IMR-90 (cell line): ENCODE results near the gene PLCL2. TPM values are rescaled to one million over a fixed set of nuclear protein-coding genes. Genes with fewer than 3 reads are reported as not detected.

Experiments
- ATAC-seq: fragments of 200-7000 bp; cut with Tn5 transposase; 2 replicates; pipeline ENCODE4 v1.9.1; 2020; ENCODE audit warnings: low read depth, mild to moderate bottlenecking, moderate library complexity
- BruUV-seq: library from RNA; stranded (reverse); fragments of 400-500 nt; replicated peaks from 2 replicates; lab custom pipeline; 2021; lab: Mats Ljungman, UMichigan
- CTCF ChIA-PET: fragments of 300-600 bp; formaldehyde crosslinking; extraction: SDS; loops from one replicate; lab custom pipeline; 2021; ENCODE audit warnings: antibody characterized with exemption; lab: Yijun Ruan, JAX
- POLR2A ChIA-PET: fragments of 300-600 bp; sonication (Branson Sonifier 250); formaldehyde crosslinking; loops from one replicate; lab custom pipeline; 2022; ENCODE audit warnings: antibody characterized with exemption; ENCODE audit not compliant: unreplicated experiment; lab: Charles Lee
- DNase-seq: peaks from one replicate; pipeline ENCODE4 v3.0.0; 2013
- H2AFZ ChIP-seq: replicated peaks from 2 replicates; pipeline ENCODE3; 2013; ENCODE audit warnings: low read length, mild to moderate bottlenecking; ENCODE audit not compliant: poor library complexity
- H2AK5ac ChIP-seq: 2 replicates; pipeline ENCODE4 v1.6.1; 2013; ENCODE audit warnings: low read depth, low read length, inconsistent platforms
- H2AK9ac ChIP-seq: replicated peaks from 2 replicates; pipeline ENCODE3; 2013; ENCODE audit warnings: mild to moderate bottlenecking, low read depth, low read length, moderate library complexity; ENCODE audit not compliant: poor library complexity
- H2BK120ac ChIP-seq: 2 replicates; pipeline ENCODE4 v1.6.1; 2013; ENCODE audit warnings: low read depth, low read length, inconsistent platforms
- H2BK15ac ChIP-seq: 3 replicates; pipeline ENCODE4 v1.6.1; 2013; ENCODE audit warnings: low read depth, low read length, inconsistent platforms
- H2BK20ac ChIP-seq: 2 replicates; pipeline ENCODE4 v1.6.1; 2013; ENCODE audit warnings: low read depth, mild to moderate bottlenecking, inconsistent platforms, low read length, moderate library complexity
- H2BK5ac ChIP-seq: 2 replicates; pipeline ENCODE4 v1.6.1; 2013; ENCODE audit warnings: mild to moderate bottlenecking, low read depth, low read length, inconsistent platforms; ENCODE audit not compliant: poor library complexity, severe bottlenecking
- H3K14ac ChIP-seq: replicated peaks from 2 replicates; pipeline ENCODE4 v1.6.1; 2013; ENCODE audit warnings: low read depth, low read length, inconsistent platforms
- H3K18ac ChIP-seq: 2 replicates; pipeline ENCODE4 v1.6.1; 2013; ENCODE audit warnings: low read depth, low read length, control low read depth
- H3K23ac ChIP-seq: 2 replicates; pipeline ENCODE4 v1.6.1; 2013; ENCODE audit warnings: low read depth, low read length, inconsistent platforms
- H3K27ac ChIP-seq: 2 replicates; pipeline ENCODE4 v1.5.1; 2013; ENCODE audit warnings: mild to moderate bottlenecking, control low read depth, low read length; ENCODE audit not compliant: insufficient read depth
- H3K27me3 ChIP-seq: 2 replicates; pipeline ENCODE4 v1.6.1; 2013; ENCODE audit warnings: low read length; ENCODE audit not compliant: control insufficient read depth, insufficient read depth
- H3K36me3 ChIP-seq: 2 replicates; pipeline ENCODE4 v1.6.1; 2013; ENCODE audit warnings: low read length, mixed read lengths; ENCODE audit not compliant: control insufficient read depth, insufficient read depth
- H3K4ac ChIP-seq: 2 replicates; pipeline ENCODE4 v1.6.1; 2013; ENCODE audit warnings: low read depth, low read length, inconsistent platforms
- H3K4me1 ChIP-seq: 2 replicates; pipeline ENCODE4 v1.6.1; 2013; ENCODE audit warnings: low read length, mixed read lengths; ENCODE audit not compliant: control insufficient read depth, insufficient read depth
- H3K4me2 ChIP-seq: 2 replicates; pipeline ENCODE4 v1.6.1; 2013; ENCODE audit warnings: low read depth, mild to moderate bottlenecking, control low read depth, low read length, moderate library complexity
- H3K4me3 ChIP-seq: 2 replicates; pipeline ENCODE4 v1.5.1; 2013; ENCODE audit warnings: low read depth, mild to moderate bottlenecking, control low read depth, low read length, moderate library complexity; ENCODE audit not compliant: insufficient read depth
- H3K56ac ChIP-seq: 2 replicates; pipeline ENCODE4 v1.6.1; 2013; ENCODE audit warnings: low read length, inconsistent platforms; ENCODE audit not compliant: insufficient read depth; ENCODE audit errors: extremely low read depth
- H3K79me1 ChIP-seq, 2 experiments: 2 replicates each; pipeline ENCODE4 v1.6.1; 2013; ENCODE audit warnings: low read length in 2 of 2, inconsistent platforms in 1 of 2, low read depth in 1 of 2
- H3K9ac ChIP-seq: 2 replicates; pipeline ENCODE4 v1.6.1; 2013; ENCODE audit warnings: low read depth, low read length, control low read depth
- H3K9me1 ChIP-seq: 2 replicates; pipeline ENCODE4 v1.6.1; 2013; ENCODE audit warnings: low read length, inconsistent platforms; ENCODE audit not compliant: insufficient read depth
- H3K9me3 ChIP-seq: 2 replicates; pipeline ENCODE4 v1.6.1; 2013; ENCODE audit warnings: low read length; ENCODE audit not compliant: control insufficient read depth, insufficient read depth
- H4K20me1 ChIP-seq: 2 replicates; pipeline ENCODE4 v1.6.1; 2013; ENCODE audit warnings: low read length, inconsistent platforms; ENCODE audit not compliant: insufficient read depth
- H4K5ac ChIP-seq: 2 replicates; pipeline ENCODE4 v1.6.1; 2013; ENCODE audit warnings: mild to moderate bottlenecking, low read depth, low read length, control low read depth
- H4K8ac ChIP-seq, 2 experiments: 2 replicates each; pipeline ENCODE4 v1.6.1; 2013; ENCODE audit warnings: low read depth in 2 of 2, low read length in 2 of 2, control low read depth in 1 of 2, inconsistent platforms in 1 of 2
- H4K91ac ChIP-seq: 2 replicates; pipeline ENCODE4 v1.6.1; 2013; ENCODE audit warnings: low read depth, low read length, inconsistent platforms; ENCODE audit not compliant: insufficient read depth
- CEBPB ChIP-seq: IDR thresholded peaks from 2 replicates; pipeline ENCODE4 v1.6.1; 2012; ENCODE audit warnings: low read depth, low read length, improper control_type of control experiment
- FOS ChIP-seq: fragments of 150-350 bp; IDR thresholded peaks from 2 replicates; pipeline ENCODE4 v1.6.1; 2016; ENCODE audit warnings: low read depth, low read length
- MAFK ChIP-seq: IDR thresholded peaks from 2 replicates; pipeline ENCODE4 v1.6.1; 2012; ENCODE audit warnings: low read depth, low read length, improper control_type of control experiment
- MAZ ChIP-seq: IDR thresholded peaks from 2 replicates; pipeline ENCODE4 v1.6.1; 2012; ENCODE audit warnings: low read depth, mild to moderate bottlenecking, low read length, improper control_type of control experiment, moderate library complexity, borderline replicate concordance
- MXI1 ChIP-seq: IDR thresholded peaks from 2 replicates; pipeline ENCODE4 v1.6.1; 2012; ENCODE audit warnings: low read depth, mild to moderate bottlenecking, low read length, moderate library complexity, borderline replicate concordance
- WGBS, 2 experiments: methylation state at CpG; one replicate each; pipeline versions ENCODE4 v1.1.5 to v1.1.7; 2013; ENCODE audit warnings: missing lambda C conversion rate in 2 of 2; ENCODE audit not compliant: insufficient read length in 1 of 2; ENCODE audit errors: extremely low coverage in 2 of 2; 5-methylcytosine and 5-hydroxymethylcytosine counted together
- dilution Hi-C: fragments of 300-500 bp; cut with HindIII; formaldehyde crosslinking; loops from one replicate; pipeline ENCODE4 v1.14.3; 2018; ENCODE audit warnings: low sequenced_read_pairs; ENCODE audit not compliant: unreplicated experiment
- in situ Hi-C: fragments of 300-500 bp; cut with MboI; formaldehyde crosslinking; loops from 3 replicates; pipeline ENCODE4 v1.14.3; 2019; ENCODE audit warnings: low sequenced_read_pairs, inconsistent platforms, mixed read lengths
- intact Hi-C: fragments of 100-400 bp; cut with micrococcal nuclease; formaldehyde crosslinking; loops from 2 replicates; pipeline ENCODE4 v1.10.0; 2022
- polyA plus RNA-seq, 3 experiments: library from polyadenylated mRNA; depleted of rRNA; stranded (reverse); fragments of >200 nt; gene quantifications; 2 replicates each; pipeline ENCODE4 v1.2.3, GENCODE V29; 2012; ENCODE audit warnings: low replicate concordance in 1 of 3
- total RNA-seq: library from RNA; depleted of rRNA; stranded (reverse); fragments of >200 nt; gene quantifications from 2 replicates; pipeline ENCODE4 v1.2.3, GENCODE V29; 2012
- TF ChIP-seq, protein P1 (sequence below): fragments of 150-350 bp; IDR thresholded peaks from 2 replicates; pipeline ENCODE4 v1.6.1; 2017; ENCODE audit warnings: mild to moderate bottlenecking, antibody characterized with exemption, low read length, low read depth

Gene PLCL2
- total and polyA plus RNA-seq, 2 of the 4 experiments (the other 2 are of a cell fraction) = 0.92 to 3.8 TPM

GRCh38 chr3:16928386-16929132, 43.8 kb downstream of the PLCL2 start:
- H3K4ac ChIP-seq = no peak overlapping the region
- no peak overlapping the region for H3K14ac ChIP-seq
- H2BK120ac ChIP-seq = no peak overlapping the region
- ATAC-seq (no peak), DNase-seq (no peak)
- H4K8ac ChIP-seq = no peak overlapping the region
- no peak overlapping the region for H3K27ac ChIP-seq
- no peak overlapping the region for H2AK5ac ChIP-seq
- H3K27me3 ChIP-seq = no peaks in the 10 kb centered on the region
- no peaks in the 10 kb centered on the region for H4K20me1 ChIP-seq
- dilution Hi-C loops (no loop called here), in situ Hi-C loops (no loop called here), intact Hi-C loops (no loop called here)
- BruUV-seq = no TSS peak
- 48% methylated on average over 3 of the region's 8 CpGs; no CpG with 5 or more reads in 1 of the 2 experiments for WGBS, 2 experiments
- H2AFZ ChIP-seq = no peak overlapping the region
- CTCF ChIA-PET = interaction anchor here (0.9 kb wide), 1 partner anchor 10 kb away, joined by 3 read pairs; no protein-coding TSS in a partner anchor
- no peak overlapping the region for H3K56ac ChIP-seq
- no peak overlapping the region for H3K4me2 ChIP-seq
- H4K5ac ChIP-seq = no peak overlapping the region
- no peaks in the 10 kb centered on the region for H3K9me1 ChIP-seq
- H3K9me3 ChIP-seq = no peaks in the 10 kb centered on the region
- TF ChIP-seq FOS (no peak), MXI1 (no peak), MAFK (no peak), MAZ (no peak), CEBPB (no peak)
- TF ChIP-seq, protein P1, sequence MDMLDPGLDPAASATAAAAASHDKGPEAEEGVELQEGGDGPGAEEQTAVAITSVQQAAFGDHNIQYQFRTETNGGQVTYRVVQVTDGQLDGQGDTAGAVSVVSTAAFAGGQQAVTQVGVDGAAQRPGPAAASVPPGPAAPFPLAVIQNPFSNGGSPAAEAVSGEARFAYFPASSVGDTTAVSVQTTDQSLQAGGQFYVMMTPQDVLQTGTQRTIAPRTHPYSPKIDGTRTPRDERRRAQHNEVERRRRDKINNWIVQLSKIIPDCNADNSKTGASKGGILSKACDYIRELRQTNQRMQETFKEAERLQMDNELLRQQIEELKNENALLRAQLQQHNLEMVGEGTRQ = no peak
- POLR2A ChIA-PET = no interaction called here
- H3K36me3 ChIP-seq = no peaks in the 10 kb centered on the region
- no peaks in the 10 kb centered on the region for H3K4me1 ChIP-seq
- H2BK5ac ChIP-seq = no peak overlapping the region
- no peak overlapping the region for H2BK20ac ChIP-seq
- H3K9ac ChIP-seq = no peak overlapping the region
- no peak overlapping the region for H3K4me3 ChIP-seq
- no peaks in the 10 kb centered on the region for H3K79me1 ChIP-seq
- H2AK9ac ChIP-seq = no peak overlapping the region
- no peak overlapping the region for H3K18ac ChIP-seq
- H4K91ac ChIP-seq = no peak overlapping the region
- H2BK15ac ChIP-seq = no peak overlapping the region
- no peak overlapping the region for H3K23ac ChIP-seq
